ENCODE results near the gene NUBP1.

NUBP1 gene

GRCh38 chr16:10806698-10807097, 63.1 kb downstream of the NUBP1 start:
- no peak for DNase-seq (ENCODE audit: low spot score)

- DNase-seq (ENCODE audit: low spot score) = no peak
Observed at GRCh38 chr16:10808218-10808617, 64.6 kb downstream of the NUBP1 start.

GRCh38 chr16:10808850-10809249, 65.2 kb downstream of the NUBP1 start:
- DNase-seq (ENCODE audit: low spot score) = no peak

- no peak for DNase-seq (ENCODE audit: low spot score)
Observed at GRCh38 chr16:10809706-10810105, 66.1 kb downstream of the NUBP1 start.

- DNase-seq (ENCODE audit: low spot score) = peak; percentile 69
Observed at GRCh38 chr16:10812312-10813098, 68.9 kb downstream of the NUBP1 start.

- no peak for DNase-seq (ENCODE audit: low spot score)
Observed at GRCh38 chr16:10813099-10813455, 69.4 kb downstream of the NUBP1 start.

GRCh38 chr16:10817514-10817913, 73.9 kb downstream of the NUBP1 start:
- DNase-seq (ENCODE audit: low spot score) = no peak

- DNase-seq (ENCODE audit: low spot score) = no peak
Observed at GRCh38 chr16:10817963-10818941, 74.6 kb downstream of the NUBP1 start, which contains the start of gene TVP23A. TSS of gene TVP23A (minus strand) at chr16:10818794. CDS start at chr16:10818493, 301 bp downstream.
